GM18499 (cell line): ENCODE data around the gene CDC42SE2.
"Not testable (repeated sequence)": the region's sequence is repeated elsewhere in the genome, so short reads cannot be mapped to it uniquely, and the experiment has no call there.

Source experiments
- ATAC-seq: cut with Tn5 transposase; IDR thresholded peaks from one replicate; pipeline ENCODE4 v1.9.1; 2021; ENCODE audit warnings: moderate number of reproducible peaks; ENCODE audit not compliant: insufficient read depth, unreplicated experiment

The CDC42SE2 gene

DNA sequence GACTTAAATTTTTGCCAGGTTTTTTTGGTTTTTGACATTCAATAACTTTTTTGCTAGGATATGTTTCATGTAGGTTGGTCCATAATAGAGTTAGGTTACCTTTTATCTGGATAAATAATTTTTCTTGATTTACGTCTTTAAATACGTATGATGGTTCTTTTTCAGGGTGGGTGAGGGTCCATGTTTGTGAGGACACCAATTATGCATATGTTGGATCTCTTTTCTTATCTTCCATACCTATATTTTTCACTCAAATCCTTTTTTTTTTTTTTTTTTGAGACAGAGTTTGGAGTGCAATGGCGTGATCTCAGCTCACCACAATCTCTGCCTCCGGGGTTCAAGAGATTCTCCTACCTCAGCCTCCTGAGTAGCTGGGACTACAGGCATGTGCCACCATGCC, 17.3 kb upstream of the CDC42SE2 start:
- ATAC-seq, result no peak

DNA sequence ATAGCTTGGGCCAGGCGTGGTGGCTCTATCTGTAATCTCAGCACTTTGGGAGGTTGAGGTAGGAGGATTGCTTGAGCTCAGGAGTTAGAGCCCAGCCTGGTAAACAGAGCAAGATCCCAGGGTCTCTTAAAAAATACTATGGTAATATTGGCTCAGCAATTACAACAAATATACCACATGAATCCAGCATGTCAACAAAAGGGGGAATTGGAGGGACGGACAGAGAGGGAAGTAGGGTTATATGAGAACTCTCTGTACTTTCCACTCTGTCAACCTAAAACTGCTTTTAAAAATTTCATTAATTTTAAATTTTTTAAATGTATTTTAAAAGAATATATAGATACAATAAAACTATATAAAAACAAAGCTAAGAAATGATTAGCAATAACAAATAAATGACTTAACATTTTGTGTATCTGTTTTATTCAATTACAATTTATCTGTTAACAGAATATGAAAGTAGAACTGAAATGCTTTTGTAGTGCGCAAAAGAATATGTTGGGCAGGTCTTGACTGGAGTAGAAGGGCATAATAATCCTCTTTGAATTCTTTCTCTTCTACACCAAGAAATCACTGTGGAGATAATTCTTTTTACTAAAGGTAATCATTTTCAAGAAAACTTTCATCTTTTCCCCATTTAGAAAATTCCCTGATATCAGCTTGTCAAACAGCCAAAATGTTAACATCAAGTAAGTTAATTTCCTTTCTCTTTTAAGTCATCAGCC, 12.9 kb upstream of the CDC42SE2 start:
- no peak for ATAC-seq

DNA sequence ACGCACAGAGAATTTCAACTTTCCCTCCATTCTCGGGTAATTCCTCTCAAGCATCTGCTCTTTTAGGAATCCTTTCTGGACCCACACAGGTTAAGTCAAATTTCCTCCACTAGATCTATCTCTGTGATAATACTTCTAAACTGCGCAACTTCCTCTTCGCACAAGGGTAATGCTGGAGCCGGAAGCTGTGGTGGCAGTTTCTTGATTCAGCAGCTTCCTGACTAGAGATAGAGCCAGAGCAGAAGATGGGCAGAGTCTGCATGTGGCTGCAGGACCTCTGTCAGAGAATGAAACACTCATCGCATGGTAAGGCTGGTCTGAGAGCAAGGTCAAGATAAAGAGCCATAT, 11.1 kb upstream of the CDC42SE2 start:
- peak; percentile 70 for ATAC-seq

DNA sequence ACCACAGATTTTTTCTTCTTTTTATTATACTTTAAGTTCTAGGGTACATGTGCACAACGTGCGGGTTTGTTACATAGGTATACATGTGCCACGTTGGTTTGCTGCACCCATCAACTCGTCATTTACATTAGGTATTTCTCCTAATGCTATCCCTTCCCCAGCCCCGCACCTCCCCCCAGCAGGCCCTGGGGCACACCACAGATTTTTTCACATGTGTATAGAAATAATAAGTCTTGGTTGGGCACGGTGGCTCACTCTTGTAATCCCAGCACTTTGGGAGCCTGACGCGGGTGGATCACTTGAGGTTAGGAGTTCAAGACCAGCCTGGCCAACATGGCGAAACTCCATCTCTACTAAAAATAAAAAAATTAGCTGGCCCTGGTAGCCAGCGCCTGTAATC, 9.8 kb upstream of the CDC42SE2 start:
- not testable (repeated sequence) for ATAC-seq

DNA sequence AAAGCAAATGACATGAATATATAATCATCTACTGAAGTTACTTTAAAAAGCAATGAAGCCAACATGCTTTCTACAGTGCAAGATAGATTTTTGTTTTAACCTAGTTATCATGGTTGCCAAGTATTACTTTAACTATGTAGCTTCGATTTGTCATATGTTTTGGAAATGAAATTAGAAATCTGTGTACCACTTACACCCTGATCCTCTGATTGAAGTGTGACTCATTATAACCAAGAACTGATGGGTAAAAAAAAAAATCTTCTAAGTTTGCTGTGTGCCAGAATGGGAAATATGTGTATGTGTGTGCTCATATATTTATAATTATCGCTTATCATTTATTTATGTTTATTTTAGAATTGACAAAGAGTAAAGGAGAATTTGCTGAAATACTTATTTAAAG, 9.1 kb upstream of the CDC42SE2 start:
- ATAC-seq, result no peak

DNA sequence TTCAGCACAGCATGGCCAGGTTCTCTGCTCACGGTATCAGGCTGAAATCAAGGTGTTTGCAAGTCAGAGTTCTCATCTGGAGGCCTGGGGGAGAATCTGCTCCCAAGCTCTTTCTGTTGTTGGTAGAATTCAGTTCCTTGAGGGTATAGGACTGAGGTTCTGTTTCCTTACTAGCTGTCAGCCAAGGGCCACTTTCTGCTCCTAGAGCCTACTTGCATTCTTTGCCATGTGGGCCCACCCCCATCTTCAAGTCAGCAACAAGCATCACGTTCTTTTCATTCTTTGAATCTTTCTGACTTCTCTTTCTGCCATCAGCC, 7.4 kb upstream of the CDC42SE2 start:
- ATAC-seq, result no peak

DNA sequence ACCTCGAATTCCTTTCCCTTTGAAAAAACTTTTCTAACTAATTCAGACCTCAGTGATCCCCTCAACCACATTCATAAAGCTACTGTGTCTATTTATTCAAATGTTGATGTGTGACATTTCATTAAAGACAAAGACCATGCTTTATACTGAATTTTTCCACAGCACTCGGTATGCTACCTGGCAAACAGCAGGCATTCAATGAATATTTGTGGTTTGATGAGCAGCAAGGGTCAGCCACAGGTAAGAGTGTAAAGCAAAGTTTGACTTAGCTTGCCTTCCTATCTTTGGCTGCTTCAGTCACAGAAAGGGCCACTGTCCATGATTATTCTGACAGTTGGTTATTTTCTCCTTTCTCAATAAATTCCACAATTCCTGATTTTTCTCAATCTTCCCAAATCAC, 5.1 kb upstream of the CDC42SE2 start:
- ATAC-seq, result no peak

DNA sequence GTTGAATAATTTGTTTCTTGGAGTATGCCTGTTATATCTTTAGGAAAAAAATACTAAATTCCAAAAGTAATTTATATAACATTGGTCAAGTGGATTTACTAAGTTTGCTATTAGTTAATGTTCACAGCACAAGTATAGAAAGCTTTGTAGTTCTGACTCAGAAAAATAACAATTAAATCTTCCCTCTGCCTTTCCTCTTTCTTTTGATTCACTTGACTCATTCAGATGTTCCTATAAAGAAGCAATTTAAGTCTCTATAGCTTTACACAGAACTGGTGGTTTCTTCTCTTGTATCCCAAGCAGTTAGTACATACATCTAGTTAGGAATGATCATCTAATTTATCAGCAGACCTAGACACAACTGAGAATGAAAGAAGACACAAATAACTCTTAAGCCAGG, 4.5 kb upstream of the CDC42SE2 start:
- no peak for ATAC-seq

DNA sequence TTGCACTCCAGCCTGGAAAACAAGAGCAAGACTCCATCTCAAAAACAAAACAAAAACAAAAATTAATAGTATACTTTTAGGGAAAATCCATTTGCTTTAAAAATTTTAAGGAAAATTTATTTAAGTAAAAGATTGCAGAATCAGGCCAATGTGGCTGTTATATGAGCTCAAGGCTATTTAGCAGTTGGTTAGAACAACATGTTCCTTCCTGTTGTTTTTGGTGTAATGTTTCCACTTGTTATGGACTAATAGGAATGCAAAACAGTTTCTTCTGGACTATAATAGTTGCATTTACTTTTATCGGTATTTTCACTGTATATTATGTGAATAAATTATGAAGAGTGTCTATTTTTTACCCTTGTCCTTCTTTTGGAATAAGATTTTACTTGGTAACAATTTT, 3.0 kb upstream of the CDC42SE2 start:
- ATAC-seq, result no peak

DNA sequence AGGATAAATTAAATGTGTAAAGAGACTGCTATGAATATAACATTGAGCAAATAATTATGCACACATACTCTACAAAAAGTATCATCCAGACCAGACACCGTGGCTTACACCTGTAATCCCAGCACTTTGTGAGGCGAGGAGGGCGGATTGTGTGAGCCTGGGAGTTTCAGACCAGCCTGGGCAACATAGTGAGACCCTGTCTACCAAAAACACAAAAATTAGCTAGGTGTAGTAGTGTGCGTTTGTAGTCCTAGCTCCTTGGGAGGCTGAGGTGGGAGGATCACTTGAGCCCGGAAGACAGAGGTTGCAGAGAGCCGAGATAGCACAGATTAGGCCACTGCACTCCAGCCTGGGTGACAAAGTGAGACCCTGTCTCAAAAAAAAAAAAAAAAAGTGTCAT, 2.4 kb upstream of the CDC42SE2 start:
- ATAC-seq, result no peak

DNA sequence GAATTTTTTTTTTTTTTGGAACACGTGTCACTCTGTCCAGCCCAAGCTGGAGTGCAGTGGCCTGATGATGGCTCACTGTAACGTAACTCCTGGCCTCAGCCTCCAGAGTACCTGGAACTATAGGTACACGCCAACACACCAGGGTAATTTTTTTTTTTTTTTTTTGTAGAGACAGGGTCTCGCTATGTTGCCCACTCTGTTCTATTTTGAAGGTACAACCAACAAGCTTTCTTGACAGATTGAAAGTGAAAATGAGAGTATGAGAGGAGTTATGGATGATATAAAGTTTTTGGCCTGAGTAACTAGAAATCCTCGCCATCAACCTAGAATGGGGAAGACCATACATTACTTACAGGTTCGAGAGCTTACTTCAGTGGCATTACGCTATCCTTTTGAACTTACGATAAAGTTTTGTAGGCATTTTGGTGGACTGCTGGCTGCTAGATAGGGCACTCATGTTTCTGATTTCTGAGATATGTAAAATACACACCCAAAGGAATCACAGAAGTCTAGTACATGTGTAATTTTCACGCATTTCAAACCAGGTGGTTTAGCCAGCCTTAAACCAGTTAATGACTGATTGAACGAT, 806 bp upstream of the CDC42SE2 start:
- peak; percentile 18 for ATAC-seq

DNA sequence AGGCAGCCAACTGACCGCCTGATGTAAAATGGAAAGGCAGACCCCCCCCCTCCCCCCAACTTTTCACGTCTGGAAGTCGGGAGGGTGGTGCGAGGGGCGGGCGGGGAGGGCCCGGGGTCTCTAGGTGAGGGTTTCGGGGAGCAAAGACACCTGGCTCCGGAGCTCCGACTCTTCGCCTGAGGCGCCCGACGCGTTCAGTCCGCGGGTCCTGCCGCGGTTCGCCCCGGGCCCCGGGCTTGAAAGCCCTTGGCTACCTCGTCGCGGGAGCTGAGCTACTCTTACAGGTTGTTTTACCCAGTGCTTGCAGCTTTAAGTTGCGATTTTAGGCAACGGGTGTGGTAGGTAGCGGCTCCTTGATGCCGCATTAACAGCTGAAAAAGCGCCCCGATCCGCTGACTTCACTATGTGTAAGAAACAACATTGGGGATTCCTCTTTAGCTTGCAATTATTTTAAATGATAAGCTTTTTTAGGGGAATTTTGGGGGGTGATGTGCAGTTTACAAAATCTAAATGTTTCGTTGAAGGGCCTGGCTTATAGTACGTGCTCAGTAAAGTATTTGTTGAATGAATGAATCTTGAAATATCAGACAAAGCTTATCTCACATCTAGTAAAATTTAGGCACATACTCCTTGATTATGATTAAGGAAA, 722 bp downstream of the CDC42SE2 start:
- ATAC-seq, result no peak

DNA sequence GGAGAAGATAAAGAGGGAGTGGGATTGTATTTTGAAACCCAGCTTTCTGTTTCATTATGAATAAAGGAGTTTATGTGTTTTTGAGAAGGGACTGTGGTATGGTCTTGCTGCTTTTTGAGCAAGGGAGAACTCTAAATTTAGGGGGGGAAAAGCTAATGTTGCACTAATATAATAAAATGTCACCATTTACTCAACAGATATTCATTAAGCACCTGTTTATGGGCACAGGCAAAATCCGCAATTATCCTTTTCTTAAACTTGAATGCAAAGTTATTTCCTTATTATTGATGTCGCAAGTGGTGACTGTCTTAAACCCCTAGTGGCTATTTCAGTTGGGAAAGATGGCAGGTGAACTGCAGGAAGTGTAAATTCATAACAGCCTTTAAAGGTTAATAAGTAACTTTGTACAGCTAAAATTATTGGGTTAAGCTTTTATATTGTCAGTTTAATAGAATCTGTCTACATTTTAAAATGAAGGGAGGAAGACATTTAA, 1.5 kb downstream of the CDC42SE2 start:
- ATAC-seq, result peak; percentile 31

DNA sequence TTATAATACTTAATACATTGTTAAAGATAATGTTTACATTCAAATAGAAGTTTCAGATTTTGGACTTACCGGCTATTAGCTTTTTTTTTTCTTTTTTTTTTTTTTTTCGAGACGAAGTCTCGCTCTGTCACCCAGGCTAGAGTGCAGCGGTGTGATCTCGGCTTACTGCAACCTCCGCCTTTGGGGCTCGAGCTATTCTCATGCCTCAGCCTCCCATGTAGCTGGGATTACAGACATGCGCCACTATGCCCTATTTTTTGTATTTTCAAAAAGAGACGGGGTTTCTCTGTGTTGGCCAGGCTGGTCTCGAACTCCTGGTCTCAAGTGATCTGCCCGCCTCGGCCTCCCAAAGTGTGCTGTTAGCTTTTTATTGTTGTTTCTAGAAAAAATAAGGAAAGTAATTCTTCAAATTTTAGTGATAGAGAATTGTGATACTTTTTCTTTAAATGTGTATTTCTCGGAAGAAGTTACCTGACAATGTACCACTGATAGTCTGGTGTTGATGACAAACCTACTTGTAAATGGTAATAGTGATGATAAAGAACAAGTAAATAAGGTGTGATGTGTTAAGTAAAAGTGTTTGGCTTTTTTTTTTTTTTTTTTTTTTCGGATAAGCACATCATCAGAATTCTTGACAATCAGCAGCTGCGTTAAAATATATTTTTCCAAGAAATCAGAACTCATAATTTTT, 2.7 kb downstream of the CDC42SE2 start:
- no peak for ATAC-seq

DNA sequence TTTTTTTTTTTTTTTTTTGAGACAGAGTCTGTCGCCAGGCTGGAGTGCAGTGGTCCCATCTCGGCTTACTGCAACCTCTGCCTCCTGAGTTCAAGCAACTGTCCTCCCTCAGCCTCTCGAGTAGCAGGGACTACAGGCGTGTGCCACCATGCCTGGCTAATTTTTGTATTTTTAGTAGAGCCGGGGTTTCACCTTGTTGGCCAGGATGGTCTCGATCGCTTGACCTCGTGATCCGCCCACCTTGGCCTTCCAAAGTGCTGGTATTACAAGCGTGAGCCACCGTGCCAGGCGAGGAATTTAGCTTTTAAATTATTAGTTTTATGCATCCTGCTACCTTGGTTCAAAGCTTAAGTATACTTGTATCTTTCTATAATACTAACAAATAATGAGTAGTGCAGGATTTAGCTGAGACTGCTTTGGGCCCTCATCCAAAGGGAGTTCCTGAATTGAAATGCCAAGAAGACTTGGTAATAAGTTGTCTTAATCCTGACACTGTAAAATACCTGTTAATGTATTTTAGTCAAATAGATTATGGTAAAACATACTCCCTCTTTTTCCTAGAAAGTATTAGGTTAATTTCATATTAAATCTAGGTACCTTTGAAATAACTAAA, 5.0 kb downstream of the CDC42SE2 start:
- no peak for ATAC-seq

DNA sequence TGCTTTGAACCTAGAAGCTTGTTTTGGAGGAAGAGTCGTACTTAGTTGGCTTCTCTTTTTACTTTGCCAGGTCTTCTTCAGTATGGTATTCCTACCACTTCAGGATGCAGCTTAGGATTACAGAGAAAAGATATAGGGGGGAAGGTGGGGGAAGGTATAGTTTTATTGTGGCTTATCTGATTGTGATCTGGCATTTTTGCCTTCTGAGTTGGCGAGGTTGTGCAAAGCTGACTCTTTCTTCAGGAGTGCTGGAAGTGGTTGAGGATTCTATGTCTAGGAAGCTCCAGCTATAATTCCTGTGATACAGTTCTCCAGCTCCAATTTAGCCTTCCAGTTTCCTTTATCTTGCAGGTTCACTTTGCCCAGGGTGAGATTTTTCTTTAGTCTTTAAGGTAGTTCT, 7.0 kb downstream of the CDC42SE2 start:
- no peak for ATAC-seq

DNA sequence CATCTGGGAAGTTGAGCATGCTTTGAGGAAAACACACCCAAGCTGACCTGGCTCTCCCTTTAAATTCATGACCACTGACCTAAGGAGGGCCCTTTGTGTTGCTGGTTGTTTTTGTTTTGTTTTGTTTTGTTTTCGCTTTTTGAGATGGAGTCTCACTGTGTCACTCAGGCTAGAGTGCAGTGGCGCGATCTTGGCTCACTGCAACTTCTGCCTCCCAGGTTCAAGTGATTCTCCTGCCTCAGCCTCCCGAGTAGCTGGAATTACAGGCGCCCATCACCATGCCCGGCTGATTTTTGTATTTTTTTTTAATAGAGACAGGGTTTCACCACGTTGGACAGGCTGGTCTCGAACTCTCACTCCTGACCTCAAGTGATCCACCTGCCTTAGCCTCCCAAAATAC, 8.0 kb downstream of the CDC42SE2 start:
- ATAC-seq, result not testable (repeated sequence)

DNA sequence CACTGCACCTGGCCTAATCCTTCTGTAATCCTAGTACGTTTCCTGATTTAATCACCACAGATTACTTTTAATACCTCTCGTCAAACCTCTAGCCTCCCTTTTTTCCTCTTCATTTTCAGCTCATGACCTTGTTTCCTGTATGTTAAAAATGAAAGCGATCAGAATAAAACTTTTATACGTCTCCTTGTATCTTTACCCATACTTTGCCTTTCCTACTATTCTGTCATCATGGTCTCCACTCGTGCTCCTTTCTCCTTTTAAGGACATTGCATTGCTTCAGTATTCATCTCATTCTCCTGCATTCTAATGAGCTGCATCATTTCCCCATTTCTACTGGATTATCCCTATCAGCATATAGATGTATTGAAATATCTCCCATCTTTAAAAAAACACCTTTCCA, 8.5 kb downstream of the CDC42SE2 start:
- ATAC-seq, result no peak

DNA sequence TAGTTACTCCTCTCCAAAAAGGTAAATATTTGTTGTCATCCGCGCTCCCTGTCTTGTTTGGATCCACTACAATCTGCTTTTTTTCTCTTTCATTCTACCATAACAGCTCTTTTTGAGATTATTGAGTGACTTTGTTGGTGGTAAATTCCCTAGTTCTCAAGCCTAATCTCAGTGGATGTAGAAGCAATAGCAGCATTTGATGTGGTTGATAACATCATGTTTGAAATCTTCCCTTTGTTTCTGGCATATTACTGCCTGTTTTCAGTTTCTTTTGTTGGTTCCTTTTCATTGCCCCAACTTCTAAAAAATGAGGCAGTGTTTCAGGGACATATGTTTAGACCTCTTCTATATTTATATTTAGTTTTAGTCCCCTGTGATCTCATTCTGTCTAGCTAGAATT, 8.9 kb downstream of the CDC42SE2 start:
- no peak for ATAC-seq

DNA sequence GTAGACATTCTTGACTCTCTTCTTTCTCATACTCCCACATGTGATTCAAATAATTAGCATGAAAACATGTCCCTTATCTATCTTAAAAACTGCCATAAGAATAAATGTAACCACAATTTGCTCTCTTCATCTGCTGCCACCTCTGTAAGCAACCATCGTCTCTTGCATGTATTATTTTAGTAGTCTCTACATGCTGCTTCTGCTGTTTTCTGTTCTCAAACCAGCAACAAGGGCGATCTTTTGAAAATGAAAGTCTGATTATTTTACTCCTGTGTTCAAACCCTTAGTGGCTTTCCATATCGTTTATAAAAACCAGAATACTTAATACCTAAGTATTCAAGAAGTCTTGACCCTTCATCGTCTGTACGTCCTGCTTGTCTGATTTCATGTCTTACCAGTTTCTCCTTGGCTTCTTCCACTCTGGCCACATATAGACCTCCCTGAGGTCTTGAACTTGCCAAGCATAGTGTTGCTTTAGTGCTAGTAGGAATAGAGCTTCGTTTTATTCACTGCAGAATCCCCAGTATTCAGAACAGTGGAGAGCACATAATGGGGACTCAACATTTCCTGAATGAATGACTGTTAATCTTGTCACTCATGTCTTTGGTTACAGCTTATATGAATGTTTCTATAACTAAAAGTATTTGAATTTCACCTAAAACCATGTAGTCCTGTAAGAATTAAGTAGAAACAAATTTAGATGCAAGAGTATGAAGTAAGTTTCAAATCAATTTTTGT, 10.6 kb downstream of the CDC42SE2 start:
- ATAC-seq, result no peak
